Glutamatergic neuron (in vitro differentiated cells): Measurements from ENCODE around the gene GALNT5. TPM values are rescaled to one million over a fixed set of nuclear protein-coding genes. Genes with fewer than 3 reads are reported as not detected.

Experiments used
- DNase-seq: peaks from one replicate; pipeline ENCODE4 v3.0.0; 2022
- H3K27ac Mint-ChIP-seq: one replicate; pipeline ENCODE4 v1.8.0; 2020; ENCODE audit warnings: mild to moderate bottlenecking, mixed read lengths, inconsistent platforms; ENCODE audit not compliant: unreplicated experiment
- H3K27me3 Mint-ChIP-seq: one replicate; pipeline ENCODE4 v1.8.0; 2020; ENCODE audit warnings: mild to moderate bottlenecking, moderate library complexity, mixed read lengths, inconsistent platforms; ENCODE audit not compliant: unreplicated experiment
- H3K36me3 Mint-ChIP-seq: one replicate; pipeline ENCODE4 v1.8.0; 2020; ENCODE audit warnings: mild to moderate bottlenecking, mixed read lengths, inconsistent platforms; ENCODE audit not compliant: unreplicated experiment
- H3K4me1 Mint-ChIP-seq: one replicate; pipeline ENCODE4 v1.8.0; 2020; ENCODE audit warnings: mild to moderate bottlenecking, low read depth, mixed read lengths, inconsistent platforms; ENCODE audit not compliant: unreplicated experiment
- H3K4me3 Mint-ChIP-seq: one replicate; pipeline ENCODE4 v1.8.0; 2020; ENCODE audit warnings: mild to moderate bottlenecking, mixed read lengths, inconsistent platforms; ENCODE audit not compliant: unreplicated experiment
- H3K9me3 Mint-ChIP-seq: one replicate; pipeline ENCODE4 v1.8.0; 2020; ENCODE audit warnings: mild to moderate bottlenecking, moderate library complexity, mixed read lengths, inconsistent platforms; ENCODE audit not compliant: unreplicated experiment
- total RNA-seq: library from RNA; stranded (reverse); fragmentation: NEBNext Ultra II Directional; extraction: Animal tissue kit (Norgen Biotek cat#: 25700); gene quantifications from one replicate; pipeline ENCODE4 v1.2.1, GENCODE V29; 2021; ENCODE audit not compliant: unreplicated experiment
- TF ChIP-seq, protein P1 (sequence below): fragments of 200-600 bp; sonication (generic); IDR thresholded peaks from one replicate; pipeline ENCODE4 v1.5.0; 2021; ENCODE audit not compliant: partially characterized antibody, unreplicated experiment

GALNT5 gene
- total RNA-seq, 1 donor from 2014 or later: 0.10 TPM

- no peaks in the 10 kb centered on the region for H3K4me1 Mint-ChIP-seq
- no peak overlapping the region for H3K4me3 Mint-ChIP-seq
- H3K9me3 Mint-ChIP-seq: peaks cover 10% of the 10 kb centered on the region
- H3K27me3 Mint-ChIP-seq: peaks cover 3% of the 10 kb centered on the region
- TF ChIP-seq, protein P1, sequence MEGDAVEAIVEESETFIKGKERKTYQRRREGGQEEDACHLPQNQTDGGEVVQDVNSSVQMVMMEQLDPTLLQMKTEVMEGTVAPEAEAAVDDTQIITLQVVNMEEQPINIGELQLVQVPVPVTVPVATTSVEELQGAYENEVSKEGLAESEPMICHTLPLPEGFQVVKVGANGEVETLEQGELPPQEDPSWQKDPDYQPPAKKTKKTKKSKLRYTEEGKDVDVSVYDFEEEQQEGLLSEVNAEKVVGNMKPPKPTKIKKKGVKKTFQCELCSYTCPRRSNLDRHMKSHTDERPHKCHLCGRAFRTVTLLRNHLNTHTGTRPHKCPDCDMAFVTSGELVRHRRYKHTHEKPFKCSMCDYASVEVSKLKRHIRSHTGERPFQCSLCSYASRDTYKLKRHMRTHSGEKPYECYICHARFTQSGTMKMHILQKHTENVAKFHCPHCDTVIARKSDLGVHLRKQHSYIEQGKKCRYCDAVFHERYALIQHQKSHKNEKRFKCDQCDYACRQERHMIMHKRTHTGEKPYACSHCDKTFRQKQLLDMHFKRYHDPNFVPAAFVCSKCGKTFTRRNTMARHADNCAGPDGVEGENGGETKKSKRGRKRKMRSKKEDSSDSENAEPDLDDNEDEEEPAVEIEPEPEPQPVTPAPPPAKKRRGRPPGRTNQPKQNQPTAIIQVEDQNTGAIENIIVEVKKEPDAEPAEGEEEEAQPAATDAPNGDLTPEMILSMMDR: no peak
- H3K27ac Mint-ChIP-seq: no peak overlapping the region
- DNase-seq: no peak
- peaks cover 16% of the 10 kb centered on the region for H3K36me3 Mint-ChIP-seq
Measured at GRCh38 chr2:157345647-157346389, 88.3 kb downstream of the GALNT5 start.

- Mint-ChIP-seq H3K36me3 (peaks cover 11% of the 10 kb centered on the region), H3K4me3 (no peak overlapping the region), H3K27ac (no peak overlapping the region), H3K4me1 (no peaks in the 10 kb centered on the region), H3K9me3 (peaks cover 4% of the 10 kb centered on the region), H3K27me3 (no peaks in the 10 kb centered on the region)
- TF ChIP-seq, protein P1: no peak
- DNase-seq: no peak
Measured at GRCh38 chr2:157348291-157348921, 90.9 kb downstream of the GALNT5 start.

- Mint-ChIP-seq H3K36me3 (peaks cover 5% of the 10 kb centered on the region), H3K9me3 (no peaks in the 10 kb centered on the region), H3K4me3 (no peak overlapping the region), H3K27me3 (no peaks in the 10 kb centered on the region), H3K4me1 (no peaks in the 10 kb centered on the region), H3K27ac (no peak overlapping the region)
- DNase-seq: no peak
- TF ChIP-seq, protein P1: no peak
Measured at GRCh38 chr2:157349949-157350515, 92.5 kb downstream of the GALNT5 start.

DNA sequence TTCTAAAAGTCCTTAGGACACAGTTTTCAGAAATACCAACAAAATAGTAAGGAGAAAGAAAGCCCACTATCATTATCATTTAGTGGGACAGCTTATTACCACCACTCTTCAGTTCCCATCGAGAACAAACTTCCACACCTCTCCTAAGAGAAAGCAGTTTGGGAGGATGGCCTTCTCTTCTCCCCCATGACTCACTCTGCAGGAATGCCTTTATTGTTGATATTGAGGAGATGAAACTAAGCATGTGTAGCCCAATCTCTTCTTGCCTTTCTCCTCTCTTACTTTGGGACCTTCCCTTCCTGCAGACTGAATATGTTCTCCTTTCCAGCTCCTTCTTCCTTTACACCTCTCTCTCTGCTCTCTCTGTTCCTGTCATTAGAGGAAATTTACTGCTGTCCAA is 98.1 kb downstream of the GALNT5 start:
- Mint-ChIP-seq H3K27me3 (peaks cover 1% of the 10 kb centered on the region), H3K27ac (no peak overlapping the region), H3K9me3 (no peaks in the 10 kb centered on the region), H3K4me3 (no peak overlapping the region), H3K36me3 (no peaks in the 10 kb centered on the region), H3K4me1 (no peaks in the 10 kb centered on the region)
- TF ChIP-seq, protein P1: no peak
- DNase-seq: no peak

- Mint-ChIP-seq H3K27ac (no peak overlapping the region), H3K36me3 (peaks cover 7% of the 10 kb centered on the region), H3K27me3 (peaks cover 3% of the 10 kb centered on the region), H3K4me1 (no peaks in the 10 kb centered on the region), H3K9me3 (peaks cover 5% of the 10 kb centered on the region), H3K4me3 (no peak overlapping the region)
- TF ChIP-seq, protein P1: no peak
- no peak for DNase-seq
Measured at GRCh38 chr2:157359628-157360027, 102.1 kb downstream of the GALNT5 start.
